ENCODE results near the gene MEAK7. TPM values are rescaled to one million over a fixed set of nuclear protein-coding genes. Genes with fewer than 3 reads are reported as not detected.

Gene MEAK7
- total and polyA plus RNA-seq, 2 donors (not counting 1 experiment from before 2014, with no cell fraction given): 17.3 to 23.4 TPM

- Histone ChIP-seq H3K9me3 (ENCODE audit: control insufficient read depth, insufficient read depth, low read depth, low read length) (no peaks in the 10 kb centered on the region), H3K4me1 (ENCODE audit: control insufficient read depth, extremely low read depth, insufficient read depth, low read length) (peaks cover 16% of the 10 kb centered on the region), H3K79me2 (ENCODE audit: control insufficient read depth, insufficient read depth, low read length) (peaks cover 28% of the 10 kb centered on the region), H3K9ac (ENCODE audit: insufficient read depth, low read length) (peak overlapping the region; percentile 90), H2AFZ (ENCODE audit: low read length) (peak overlapping the region; percentile 70), H3K4me2 (ENCODE audit: extremely low read depth, insufficient read depth, low read length) (peak overlapping the region; percentile 99), H3K27ac (ENCODE audit: insufficient read depth, low read length) (peak overlapping the region; percentile 88), H3K36me3 (ENCODE audit: control insufficient read depth, insufficient read depth, low read length) (peaks cover 6% of the 10 kb centered on the region), H4K20me1 (ENCODE audit: control insufficient read depth, extremely low read depth, insufficient read depth, low read length) (no peaks in the 10 kb centered on the region), H3K27me3 (ENCODE audit: control insufficient read depth, insufficient read depth, low read length) (no peaks in the 10 kb centered on the region), H3K4me3 (replicated peaks in 1 of 4; ENCODE audit: control extremely low read depth in 1 of 4, insufficient read depth in 1 of 4, low read depth in 3 of 4, low read length in 4 of 4) (peak overlapping the region; percentile 70 to 94 (median 90))
- no peak for TF ChIP-seq EZH2 (IDR thresholded peaks at IDR 0.05; ENCODE audit: low read length, missing control alignments)
- TF ChIP-seq, protein P1, sequence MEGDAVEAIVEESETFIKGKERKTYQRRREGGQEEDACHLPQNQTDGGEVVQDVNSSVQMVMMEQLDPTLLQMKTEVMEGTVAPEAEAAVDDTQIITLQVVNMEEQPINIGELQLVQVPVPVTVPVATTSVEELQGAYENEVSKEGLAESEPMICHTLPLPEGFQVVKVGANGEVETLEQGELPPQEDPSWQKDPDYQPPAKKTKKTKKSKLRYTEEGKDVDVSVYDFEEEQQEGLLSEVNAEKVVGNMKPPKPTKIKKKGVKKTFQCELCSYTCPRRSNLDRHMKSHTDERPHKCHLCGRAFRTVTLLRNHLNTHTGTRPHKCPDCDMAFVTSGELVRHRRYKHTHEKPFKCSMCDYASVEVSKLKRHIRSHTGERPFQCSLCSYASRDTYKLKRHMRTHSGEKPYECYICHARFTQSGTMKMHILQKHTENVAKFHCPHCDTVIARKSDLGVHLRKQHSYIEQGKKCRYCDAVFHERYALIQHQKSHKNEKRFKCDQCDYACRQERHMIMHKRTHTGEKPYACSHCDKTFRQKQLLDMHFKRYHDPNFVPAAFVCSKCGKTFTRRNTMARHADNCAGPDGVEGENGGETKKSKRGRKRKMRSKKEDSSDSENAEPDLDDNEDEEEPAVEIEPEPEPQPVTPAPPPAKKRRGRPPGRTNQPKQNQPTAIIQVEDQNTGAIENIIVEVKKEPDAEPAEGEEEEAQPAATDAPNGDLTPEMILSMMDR (conservative IDR thresholded peaks at IDR 0.05 in 1 of 2, IDR thresholded peaks at IDR 0.05 in 1 of 2; ENCODE audit: low read depth in 1 of 2, low read length in 2 of 2): no peak
- DNase-seq (ENCODE audit: low read depth in 2 of 2): peak in 1 of 2 donors; percentile 56
Measured at GRCh38 chr16:84503751-84504395, 586 bp downstream of the MEAK7 start.

- H3K36me3 ChIP-seq (ENCODE audit: control insufficient read depth, insufficient read depth, low read length): peaks cover 8% of the 10 kb centered on the region
- no peak overlapping the region for H3K4me2 ChIP-seq (ENCODE audit: extremely low read depth, insufficient read depth, low read length)
- H3K4me1 ChIP-seq (ENCODE audit: control insufficient read depth, extremely low read depth, insufficient read depth, low read length): peaks cover 16% of the 10 kb centered on the region
- H3K79me2 ChIP-seq (ENCODE audit: control insufficient read depth, insufficient read depth, low read length): peaks cover 29% of the 10 kb centered on the region
- no peak overlapping the region for H3K4me3 ChIP-seq (replicated peaks in 1 of 4; ENCODE audit: control extremely low read depth in 1 of 4, insufficient read depth in 1 of 4, low read depth in 3 of 4, low read length in 4 of 4)
- peak in 1 of 2 donors; percentile 38 for DNase-seq (ENCODE audit: low read depth in 2 of 2)
- no peak overlapping the region for H2AFZ ChIP-seq (ENCODE audit: low read length)
- no peaks in the 10 kb centered on the region for H3K9me3 ChIP-seq (ENCODE audit: control insufficient read depth, insufficient read depth, low read depth, low read length)
- no peaks in the 10 kb centered on the region for H4K20me1 ChIP-seq (ENCODE audit: control insufficient read depth, extremely low read depth, insufficient read depth, low read length)
- no peak overlapping the region for H3K9ac ChIP-seq (ENCODE audit: insufficient read depth, low read length)
- no peak for TF ChIP-seq EZH2 (IDR thresholded peaks at IDR 0.05; ENCODE audit: low read length, missing control alignments)
- TF ChIP-seq, protein P1 (conservative IDR thresholded peaks at IDR 0.05 in 1 of 2, IDR thresholded peaks at IDR 0.05 in 1 of 2; ENCODE audit: low read depth in 1 of 2, low read length in 2 of 2): no peak
- H3K27ac ChIP-seq (ENCODE audit: insufficient read depth, low read length): no peak overlapping the region
- no peaks in the 10 kb centered on the region for H3K27me3 ChIP-seq (ENCODE audit: control insufficient read depth, insufficient read depth, low read length)
Measured at GRCh38 chr16:84502581-84502980, 1.9 kb downstream of the MEAK7 start.

DNA sequence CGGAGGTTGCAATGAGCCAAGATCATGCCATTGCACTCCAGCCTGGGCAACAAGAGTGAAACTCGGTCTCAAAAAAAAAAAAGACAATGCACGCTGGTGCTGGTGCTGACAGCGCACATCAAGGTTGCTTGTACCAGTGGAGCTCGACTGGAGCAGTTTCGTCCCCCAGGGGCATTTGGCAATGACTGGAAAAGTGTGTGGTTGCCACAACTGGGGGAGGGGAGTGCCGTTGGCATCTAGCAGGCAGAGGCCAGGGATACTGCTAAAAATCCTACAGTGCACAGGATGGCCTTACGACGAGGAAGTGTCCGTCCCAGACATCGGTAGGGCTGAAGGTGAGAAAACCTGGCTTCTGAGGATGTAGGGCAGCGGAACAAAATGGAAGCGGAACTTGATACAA is 2.4 kb downstream of the MEAK7 start:
- DNase-seq (ENCODE audit: low read depth in 2 of 2): no peak
- Histone ChIP-seq H3K27ac (ENCODE audit: insufficient read depth, low read length) (no peak overlapping the region), H3K9me3 (ENCODE audit: control insufficient read depth, insufficient read depth, low read depth, low read length) (no peaks in the 10 kb centered on the region), H3K27me3 (ENCODE audit: control insufficient read depth, insufficient read depth, low read length) (no peaks in the 10 kb centered on the region), H3K4me2 (ENCODE audit: extremely low read depth, insufficient read depth, low read length) (no peak overlapping the region), H3K4me3 (replicated peaks in 1 of 4; ENCODE audit: control extremely low read depth in 1 of 4, insufficient read depth in 1 of 4, low read depth in 3 of 4, low read length in 4 of 4) (no peak overlapping the region), H3K36me3 (ENCODE audit: control insufficient read depth, insufficient read depth, low read length) (peaks cover 13% of the 10 kb centered on the region), H3K79me2 (ENCODE audit: control insufficient read depth, insufficient read depth, low read length) (peaks cover 29% of the 10 kb centered on the region), H4K20me1 (ENCODE audit: control insufficient read depth, extremely low read depth, insufficient read depth, low read length) (no peaks in the 10 kb centered on the region), H2AFZ (ENCODE audit: low read length) (no peak overlapping the region), H3K9ac (ENCODE audit: insufficient read depth, low read length) (no peak overlapping the region), H3K4me1 (ENCODE audit: control insufficient read depth, extremely low read depth, insufficient read depth, low read length) (peaks cover 16% of the 10 kb centered on the region)
- TF ChIP-seq EZH2 (IDR thresholded peaks at IDR 0.05; ENCODE audit: low read length, missing control alignments): no peak
- TF ChIP-seq, protein P1 (conservative IDR thresholded peaks at IDR 0.05 in 1 of 2, IDR thresholded peaks at IDR 0.05 in 1 of 2; ENCODE audit: low read depth in 1 of 2, low read length in 2 of 2): no peak

Measured in fibroblast of lung (primary cell).